Glutamatergic neuron (in vitro differentiated cells): Measurements from ENCODE around the gene GABPB1. TPM values are rescaled to one million over a fixed set of nuclear protein-coding genes. Genes with fewer than 3 reads are reported as not detected.

Experiments used
- DNase-seq: peaks from one replicate; pipeline ENCODE4 v3.0.0; 2022
- H3K27ac Mint-ChIP-seq: one replicate; pipeline ENCODE4 v1.8.0; 2020; ENCODE audit warnings: mild to moderate bottlenecking, mixed read lengths, inconsistent platforms; ENCODE audit not compliant: unreplicated experiment
- H3K27me3 Mint-ChIP-seq: one replicate; pipeline ENCODE4 v1.8.0; 2020; ENCODE audit warnings: mild to moderate bottlenecking, moderate library complexity, mixed read lengths, inconsistent platforms; ENCODE audit not compliant: unreplicated experiment
- H3K36me3 Mint-ChIP-seq: one replicate; pipeline ENCODE4 v1.8.0; 2020; ENCODE audit warnings: mild to moderate bottlenecking, mixed read lengths, inconsistent platforms; ENCODE audit not compliant: unreplicated experiment
- H3K4me1 Mint-ChIP-seq: one replicate; pipeline ENCODE4 v1.8.0; 2020; ENCODE audit warnings: mild to moderate bottlenecking, low read depth, mixed read lengths, inconsistent platforms; ENCODE audit not compliant: unreplicated experiment
- H3K4me3 Mint-ChIP-seq: one replicate; pipeline ENCODE4 v1.8.0; 2020; ENCODE audit warnings: mild to moderate bottlenecking, mixed read lengths, inconsistent platforms; ENCODE audit not compliant: unreplicated experiment
- H3K9me3 Mint-ChIP-seq: one replicate; pipeline ENCODE4 v1.8.0; 2020; ENCODE audit warnings: mild to moderate bottlenecking, moderate library complexity, mixed read lengths, inconsistent platforms; ENCODE audit not compliant: unreplicated experiment
- total RNA-seq: library from RNA; stranded (reverse); fragmentation: NEBNext Ultra II Directional; extraction: Animal tissue kit (Norgen Biotek cat#: 25700); gene quantifications from one replicate; pipeline ENCODE4 v1.2.1, GENCODE V29; 2021; ENCODE audit not compliant: unreplicated experiment
- TF ChIP-seq, protein P1 (sequence below): fragments of 200-600 bp; sonication (generic); IDR thresholded peaks from one replicate; pipeline ENCODE4 v1.5.0; 2021; ENCODE audit not compliant: partially characterized antibody, unreplicated experiment

The GABPB1 gene
- total RNA-seq, 1 donor from 2014 or later, result 23.9 TPM

DNA sequence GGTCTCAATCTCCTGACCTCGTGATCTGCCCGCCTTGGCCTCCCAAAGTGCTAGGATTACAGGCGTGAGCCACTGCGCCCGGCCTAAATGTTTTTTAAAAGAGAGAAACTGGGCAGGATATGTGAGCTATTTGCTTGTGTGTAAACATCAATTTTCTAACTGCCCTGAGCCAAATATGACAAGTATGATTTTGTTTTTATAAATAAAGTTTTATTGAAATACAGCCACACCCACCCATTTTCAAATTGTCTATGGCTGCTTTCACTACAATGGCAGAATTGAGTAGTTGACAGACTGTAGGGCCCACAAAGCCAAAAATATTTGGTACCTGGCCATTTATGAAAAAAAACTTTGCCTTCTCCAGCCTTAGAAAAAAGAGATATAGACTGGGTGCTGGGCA, 73.6 kb downstream of the GABPB1 start:
- TF ChIP-seq, protein P1, sequence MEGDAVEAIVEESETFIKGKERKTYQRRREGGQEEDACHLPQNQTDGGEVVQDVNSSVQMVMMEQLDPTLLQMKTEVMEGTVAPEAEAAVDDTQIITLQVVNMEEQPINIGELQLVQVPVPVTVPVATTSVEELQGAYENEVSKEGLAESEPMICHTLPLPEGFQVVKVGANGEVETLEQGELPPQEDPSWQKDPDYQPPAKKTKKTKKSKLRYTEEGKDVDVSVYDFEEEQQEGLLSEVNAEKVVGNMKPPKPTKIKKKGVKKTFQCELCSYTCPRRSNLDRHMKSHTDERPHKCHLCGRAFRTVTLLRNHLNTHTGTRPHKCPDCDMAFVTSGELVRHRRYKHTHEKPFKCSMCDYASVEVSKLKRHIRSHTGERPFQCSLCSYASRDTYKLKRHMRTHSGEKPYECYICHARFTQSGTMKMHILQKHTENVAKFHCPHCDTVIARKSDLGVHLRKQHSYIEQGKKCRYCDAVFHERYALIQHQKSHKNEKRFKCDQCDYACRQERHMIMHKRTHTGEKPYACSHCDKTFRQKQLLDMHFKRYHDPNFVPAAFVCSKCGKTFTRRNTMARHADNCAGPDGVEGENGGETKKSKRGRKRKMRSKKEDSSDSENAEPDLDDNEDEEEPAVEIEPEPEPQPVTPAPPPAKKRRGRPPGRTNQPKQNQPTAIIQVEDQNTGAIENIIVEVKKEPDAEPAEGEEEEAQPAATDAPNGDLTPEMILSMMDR, result no peak
- Mint-ChIP-seq H3K4me1 (no peaks in the 10 kb centered on the region), H3K36me3 (no peaks in the 10 kb centered on the region), H3K4me3 (no peak overlapping the region), H3K9me3 (no peaks in the 10 kb centered on the region), H3K27me3 (no peaks in the 10 kb centered on the region), H3K27ac (no peak overlapping the region)
- DNase-seq, result no peak

DNA sequence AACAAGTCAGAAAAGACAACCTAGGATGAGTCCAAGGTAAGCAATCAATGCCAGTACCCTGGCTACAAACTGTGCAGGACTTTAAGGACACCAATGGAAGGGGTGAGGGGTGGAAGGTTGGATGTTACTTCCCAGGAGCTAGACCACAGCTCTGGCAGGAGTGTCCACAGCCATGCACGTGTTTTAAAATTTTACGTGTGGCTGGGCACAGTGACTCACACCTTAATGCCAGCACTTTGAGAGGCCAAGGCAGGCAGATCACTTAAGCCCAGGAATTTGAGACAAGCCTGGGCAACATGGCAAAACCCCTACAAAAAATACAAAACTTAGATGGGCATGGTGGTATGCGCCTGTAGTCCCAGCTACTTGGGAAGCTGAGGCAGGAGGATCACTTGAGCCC, 74.7 kb downstream of the GABPB1 start:
- no peak for DNase-seq
- H3K9me3 Mint-ChIP-seq, result no peaks in the 10 kb centered on the region
- no peaks in the 10 kb centered on the region for H3K27me3 Mint-ChIP-seq
- H3K36me3 Mint-ChIP-seq, result no peaks in the 10 kb centered on the region
- no peaks in the 10 kb centered on the region for H3K4me1 Mint-ChIP-seq
- H3K27ac Mint-ChIP-seq, result no peak overlapping the region
- TF ChIP-seq, protein P1, result no peak
- no peak overlapping the region for H3K4me3 Mint-ChIP-seq

DNA sequence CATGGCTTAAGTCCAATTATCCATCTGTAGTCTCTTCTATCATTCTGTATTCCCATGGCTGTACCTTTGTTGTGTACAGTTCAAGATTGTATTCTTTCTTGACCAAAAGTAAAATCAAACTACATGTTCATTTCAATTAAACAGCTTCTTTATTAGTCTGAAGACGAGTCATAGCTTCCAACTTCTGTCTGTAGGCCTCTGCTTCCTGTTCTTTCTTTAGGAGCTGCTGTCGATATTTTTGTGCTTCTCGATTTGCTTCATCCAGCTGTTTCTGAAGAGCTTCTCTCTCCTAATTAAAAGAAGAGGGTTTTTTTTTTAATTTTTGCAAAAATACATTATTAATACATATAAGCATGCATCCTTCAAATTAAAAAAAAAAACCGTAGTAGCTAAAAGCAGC, 76.5 kb downstream of the GABPB1 start:
- Mint-ChIP-seq H3K4me3 (no peak overlapping the region), H3K9me3 (no peaks in the 10 kb centered on the region), H3K36me3 (no peaks in the 10 kb centered on the region), H3K27ac (no peak overlapping the region), H3K27me3 (no peaks in the 10 kb centered on the region), H3K4me1 (no peaks in the 10 kb centered on the region)
- TF ChIP-seq, protein P1, result no peak
- DNase-seq, result no peak

DNA sequence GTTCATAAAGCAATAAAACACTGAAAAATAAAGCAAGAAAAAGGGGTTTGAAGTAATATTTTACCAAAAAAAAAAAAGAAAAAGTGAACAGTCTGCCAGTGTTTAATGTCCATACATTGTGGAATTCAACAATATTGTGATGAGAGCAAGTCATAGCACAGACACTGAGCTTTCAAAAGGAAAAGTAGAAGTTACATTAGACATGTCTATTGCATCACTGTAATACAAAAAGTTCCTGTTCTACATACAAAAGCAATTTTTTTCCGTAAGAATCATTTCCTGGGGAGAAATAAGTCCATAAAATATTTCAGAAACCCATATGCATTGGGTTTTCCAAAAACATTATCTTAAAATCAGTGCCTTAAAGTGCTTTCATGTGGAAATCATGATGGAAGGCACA, 77.6 kb downstream of the GABPB1 start:
- Mint-ChIP-seq H3K9me3 (no peaks in the 10 kb centered on the region), H3K27me3 (no peaks in the 10 kb centered on the region), H3K4me3 (no peak overlapping the region), H3K36me3 (no peaks in the 10 kb centered on the region), H3K4me1 (no peaks in the 10 kb centered on the region), H3K27ac (no peak overlapping the region)
- TF ChIP-seq, protein P1, result no peak
- no peak for DNase-seq

DNA sequence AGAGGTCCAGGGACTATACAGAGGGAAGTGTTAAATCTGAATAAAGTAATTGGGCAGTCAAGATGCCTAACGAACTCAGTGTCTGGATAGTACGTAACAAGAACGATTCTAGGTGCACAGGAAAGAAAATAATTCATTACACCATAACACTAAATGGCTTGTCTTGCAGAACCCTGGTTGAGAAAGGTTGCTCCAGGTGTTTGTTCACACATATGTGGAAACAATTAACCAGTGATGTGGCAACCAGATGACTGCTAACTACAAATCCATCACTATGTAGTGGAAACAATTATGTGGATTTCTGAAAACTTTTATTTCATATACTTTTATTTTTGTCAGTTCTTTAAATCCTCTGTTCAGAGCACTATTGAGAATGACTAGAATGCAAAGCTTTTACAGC, 79.1 kb downstream of the GABPB1 start:
- Mint-ChIP-seq H3K4me3 (no peak overlapping the region), H3K9me3 (no peaks in the 10 kb centered on the region), H3K4me1 (no peaks in the 10 kb centered on the region), H3K27ac (no peak overlapping the region), H3K27me3 (no peaks in the 10 kb centered on the region), H3K36me3 (no peaks in the 10 kb centered on the region)
- TF ChIP-seq, protein P1, result no peak
- DNase-seq, result no peak
